HG03342 (cell line): ENCODE data around the gene NELL2.

Experiments
- ATAC-seq: cut with Tn5 transposase; IDR thresholded peaks from one replicate; pipeline ENCODE4 v1.9.1; 2021; ENCODE audit warnings: mild to moderate bottlenecking, moderate library complexity; ENCODE audit not compliant: unreplicated experiment

NELL2 gene

DNA sequence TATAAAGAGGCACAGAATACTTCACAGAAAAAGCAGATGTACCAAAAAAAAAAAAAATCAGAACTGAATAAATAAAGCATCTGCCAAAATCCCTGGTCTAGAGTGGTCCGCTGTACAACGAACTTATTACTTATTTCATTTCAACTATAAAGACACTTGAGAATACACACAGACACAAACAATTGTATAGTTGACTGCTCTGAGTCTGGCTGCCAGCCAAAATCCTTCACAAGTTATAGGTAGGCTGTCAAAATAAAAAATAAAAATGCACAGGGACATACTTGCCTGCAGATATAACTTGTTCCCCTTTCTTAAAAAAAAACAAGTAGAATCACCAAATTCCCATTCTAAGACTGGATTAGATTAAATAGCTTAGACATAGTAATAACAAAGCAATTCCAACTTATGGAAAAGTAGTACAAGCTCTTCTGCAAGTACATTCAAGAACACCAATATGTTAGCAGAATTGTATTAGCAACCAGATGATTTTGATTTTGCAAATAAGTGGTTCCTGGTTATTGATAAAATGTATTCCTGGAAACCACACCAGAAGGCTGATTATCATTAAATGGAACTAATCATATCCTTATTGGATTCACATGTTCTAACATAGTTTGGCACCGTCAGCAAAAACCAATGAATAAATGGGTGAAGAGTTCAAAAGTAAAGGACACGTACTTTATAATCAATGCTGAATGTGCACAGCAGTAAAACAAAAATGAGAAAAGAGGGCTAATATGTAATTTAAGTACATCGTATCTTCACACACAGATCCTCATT, 248.5 kb downstream of the NELL2 start:
- ATAC-seq, result no peak

DNA sequence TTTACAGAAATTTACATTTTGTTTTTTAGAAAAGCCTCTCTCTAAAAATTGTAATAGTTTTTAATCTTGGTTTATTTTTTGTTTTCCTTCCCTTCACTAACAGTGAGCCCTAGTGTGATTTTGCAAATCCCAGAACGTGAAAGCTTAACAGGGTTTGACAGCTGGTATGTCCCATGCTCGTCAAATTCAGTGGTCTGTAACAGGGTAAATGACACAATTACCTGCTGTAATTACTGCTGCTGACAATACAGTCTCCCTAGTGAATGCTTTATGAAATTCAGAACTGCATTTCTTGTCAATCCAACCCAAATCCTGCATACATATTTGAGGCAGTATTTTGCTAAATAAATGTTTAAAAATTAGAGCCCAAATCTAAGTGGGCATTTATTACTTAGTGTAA, 249.2 kb downstream of the NELL2 start:
- ATAC-seq, result no peak

DNA sequence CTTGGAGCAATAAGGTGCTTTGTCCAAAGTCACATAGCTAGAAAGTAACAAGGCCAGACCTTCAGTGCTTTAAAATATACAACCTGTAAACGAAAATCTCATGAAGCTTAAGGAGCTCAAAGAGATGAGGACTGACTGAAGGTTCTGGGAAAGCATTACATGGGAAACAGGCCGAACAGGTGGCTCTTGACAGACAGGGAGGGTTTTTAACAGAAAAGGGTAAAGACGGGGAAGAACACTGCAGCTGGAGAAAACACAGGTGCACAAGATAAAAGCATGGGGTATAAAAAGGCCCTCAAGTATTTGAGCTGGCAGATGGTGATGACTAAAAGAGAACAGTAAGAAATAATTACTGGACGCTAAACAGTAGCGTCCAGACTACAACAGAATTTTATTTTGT, 257.2 kb downstream of the NELL2 start:
- ATAC-seq, result no peak

DNA sequence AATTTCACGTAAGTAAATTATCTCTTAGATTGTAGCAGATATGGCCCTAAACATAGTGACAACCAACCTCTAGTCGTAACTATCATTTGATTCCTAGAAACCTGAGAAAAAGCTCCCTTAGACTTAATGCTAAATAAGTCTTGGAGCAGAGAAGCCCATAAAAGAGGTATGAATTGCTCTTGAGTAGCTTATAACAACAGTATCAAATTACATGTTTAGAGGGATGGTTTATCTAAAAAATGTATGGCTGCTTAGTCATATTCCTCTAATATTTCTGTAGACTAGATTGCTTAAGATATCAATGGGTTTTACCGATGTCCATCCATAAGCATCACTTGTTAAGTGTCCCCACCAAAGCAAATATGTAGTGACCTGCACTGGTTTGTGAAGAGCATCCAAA, 259.7 kb downstream of the NELL2 start:
- ATAC-seq, result no peak

DNA sequence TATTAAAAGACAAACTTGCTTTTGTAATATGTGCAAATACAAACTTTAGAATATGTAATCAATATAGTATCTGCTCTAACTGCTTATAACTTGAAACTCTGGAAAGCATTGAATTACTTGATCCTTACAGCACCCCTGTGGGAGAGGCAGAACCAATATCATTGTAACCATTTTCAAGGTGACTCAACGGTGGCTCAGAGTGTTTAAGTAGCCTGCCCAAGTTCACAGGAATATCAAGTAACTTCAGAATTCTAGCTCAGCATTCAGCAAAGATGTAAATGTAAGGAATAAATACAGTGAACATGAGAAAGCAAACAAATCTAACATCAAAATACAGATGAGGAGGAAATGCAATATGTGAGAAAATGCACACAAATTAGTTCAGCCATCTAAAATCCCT, 264.6 kb downstream of the NELL2 start:
- no peak for ATAC-seq

DNA sequence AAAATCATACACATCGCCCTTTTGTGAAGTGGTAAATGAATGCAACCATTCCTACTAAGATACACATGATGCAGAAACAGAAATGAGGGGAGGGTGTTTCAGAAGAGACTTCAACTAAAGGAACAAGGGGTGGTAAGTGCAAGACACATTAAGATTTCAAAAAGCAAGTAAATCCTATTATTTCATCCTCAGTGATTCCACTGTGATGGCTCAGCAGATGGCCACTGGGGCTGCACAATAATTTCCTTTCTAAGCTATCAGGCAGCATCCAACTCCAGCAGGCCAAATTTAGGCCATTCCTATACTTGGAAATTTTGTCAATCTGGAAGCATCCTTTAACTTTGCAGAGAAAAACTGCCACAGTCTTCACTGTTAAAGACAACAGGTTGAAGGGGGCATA, 272.4 kb downstream of the NELL2 start:
- no peak for ATAC-seq

DNA sequence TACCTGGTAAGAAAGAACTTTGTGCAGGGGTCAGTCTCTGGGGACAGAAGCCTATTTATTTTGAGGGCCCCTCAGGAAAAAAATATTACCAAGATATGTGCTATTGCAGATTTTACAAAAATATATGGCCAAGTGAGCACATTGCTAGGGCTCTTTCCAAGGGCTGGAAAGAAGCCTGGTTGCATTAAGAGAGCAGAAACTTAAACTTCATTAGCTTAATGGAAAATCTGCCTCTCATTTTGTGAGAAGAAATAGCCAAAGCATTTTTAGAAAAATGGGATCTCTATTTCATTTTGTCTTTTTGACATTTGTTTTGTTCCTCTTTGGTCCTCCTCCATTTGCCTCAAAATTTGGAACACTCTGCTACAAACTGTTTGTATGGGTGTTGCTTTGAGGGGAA, 283.5 kb downstream of the NELL2 start:
- ATAC-seq, result no peak

DNA sequence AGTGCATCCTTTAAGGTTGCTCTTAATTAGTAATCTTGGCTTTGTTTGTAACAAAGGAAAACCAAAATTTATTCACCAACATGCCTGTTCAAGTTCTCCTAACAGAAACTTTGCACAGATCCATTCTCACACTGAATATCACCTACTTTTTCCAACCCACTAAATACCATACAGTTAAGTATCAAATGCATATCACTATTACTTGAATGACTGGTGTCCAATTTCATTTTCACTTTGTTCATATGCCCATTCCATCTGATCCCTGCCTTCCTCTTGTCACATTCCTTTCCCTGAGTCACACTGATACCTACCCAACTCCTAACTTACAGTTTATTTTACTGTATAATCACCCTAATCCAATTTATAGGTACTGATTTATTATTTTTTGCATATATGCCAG, 286.4 kb downstream of the NELL2 start:
- ATAC-seq, result no peak

DNA sequence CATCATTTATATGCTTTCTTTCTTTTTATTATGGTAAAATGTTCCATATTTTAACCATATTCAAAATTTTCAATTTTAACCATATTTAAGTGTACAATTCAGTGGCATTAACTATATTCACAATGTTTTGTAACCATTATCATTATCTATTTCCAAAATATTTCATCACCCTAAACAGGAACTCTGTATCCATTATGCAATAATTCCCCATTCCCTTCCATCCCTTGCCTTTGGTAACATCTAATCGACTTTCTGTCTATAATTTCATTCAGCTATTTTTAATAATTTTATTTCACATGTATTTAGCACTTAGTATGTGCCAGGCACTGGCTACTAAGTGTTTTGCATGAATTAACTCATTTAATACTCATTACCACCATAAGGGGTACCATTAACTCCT, 287.5 kb downstream of the NELL2 start:
- no peak for ATAC-seq

DNA sequence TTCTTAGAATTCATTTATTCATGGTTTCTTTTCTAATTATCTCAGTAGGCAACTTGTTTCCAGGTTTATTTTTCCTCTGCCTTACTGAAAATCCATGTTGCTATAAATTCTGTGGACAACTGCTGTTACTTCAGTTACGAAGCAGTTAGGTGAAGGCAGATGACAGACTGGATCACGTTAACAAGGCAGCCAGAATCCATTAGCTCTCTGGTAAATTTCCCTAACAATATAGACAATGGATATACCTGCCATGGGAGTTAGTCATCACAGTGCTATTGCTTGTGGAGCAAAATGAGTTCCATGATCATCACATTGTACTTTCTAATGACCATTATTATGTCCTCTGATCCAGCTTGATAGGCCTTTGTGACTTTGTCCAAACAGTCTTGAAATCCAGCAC, 291.5 kb downstream of the NELL2 start:
- ATAC-seq, result no peak

DNA sequence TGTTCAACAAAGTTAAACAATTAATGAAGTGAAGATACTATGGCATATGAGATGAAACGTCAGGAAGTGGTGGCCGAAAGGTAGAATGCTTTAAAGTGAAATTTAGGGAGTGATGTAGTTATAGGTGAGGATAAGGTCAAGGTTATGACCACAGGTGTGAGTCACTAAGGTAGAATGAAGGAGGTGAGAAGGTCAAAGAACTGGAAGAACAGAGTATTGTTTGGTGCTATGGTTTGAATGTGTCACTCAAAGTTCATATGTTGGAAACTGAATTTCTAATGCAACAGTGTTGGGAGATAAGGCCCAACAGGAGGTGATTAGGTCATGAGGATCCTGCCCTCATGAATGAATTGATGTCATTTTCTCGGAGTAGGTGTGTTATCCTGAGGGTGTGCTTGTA, 293.6 kb downstream of the NELL2 start:
- no peak for ATAC-seq

DNA sequence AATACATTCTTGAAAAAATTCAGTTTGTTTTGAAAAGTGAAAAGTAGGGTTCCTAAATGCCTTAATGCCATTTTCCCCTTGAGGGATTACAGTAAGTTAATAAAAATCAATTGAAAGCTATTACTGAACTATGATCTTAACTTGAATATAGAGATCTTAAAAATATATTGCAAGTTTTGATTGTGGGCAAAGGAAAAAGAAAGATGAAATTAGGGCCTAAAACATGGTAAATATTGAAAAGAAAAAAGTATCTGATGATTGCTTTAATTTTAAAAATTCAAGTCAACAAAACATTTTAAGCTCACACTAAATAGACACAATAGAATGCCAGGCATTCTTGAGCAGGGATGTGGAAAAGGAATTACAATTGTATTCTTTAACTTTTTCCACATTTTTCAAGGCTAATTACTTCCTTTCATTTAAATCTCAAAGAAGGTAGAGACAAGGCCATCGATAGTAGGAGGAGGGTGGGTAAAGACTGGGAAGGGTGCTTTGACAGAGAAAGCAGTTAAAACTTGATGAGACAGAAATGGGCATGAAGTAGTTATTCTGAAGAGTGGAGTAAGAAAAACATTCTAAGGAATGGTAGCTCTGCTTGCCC, 294.4 kb downstream of the NELL2 start:
- no peak for ATAC-seq

DNA sequence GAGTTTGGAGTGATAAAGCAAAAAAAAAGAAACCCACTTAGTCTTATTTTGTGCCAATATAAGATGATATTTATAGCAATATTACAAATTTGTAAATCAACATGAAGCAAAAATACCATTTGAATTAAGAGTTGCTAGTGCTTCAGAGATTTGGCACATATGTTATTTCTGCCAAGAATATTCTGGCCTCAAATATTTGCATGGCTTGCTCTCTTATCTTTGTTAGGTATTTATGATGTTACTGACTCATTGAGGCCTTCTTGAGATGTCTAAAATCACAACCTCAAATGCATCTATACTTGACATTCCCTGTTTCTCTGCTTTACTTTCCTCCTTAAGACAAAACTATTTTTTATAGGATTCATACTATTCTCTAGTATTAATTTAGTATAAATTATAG, 301.5 kb downstream of the NELL2 start:
- no peak for ATAC-seq

DNA sequence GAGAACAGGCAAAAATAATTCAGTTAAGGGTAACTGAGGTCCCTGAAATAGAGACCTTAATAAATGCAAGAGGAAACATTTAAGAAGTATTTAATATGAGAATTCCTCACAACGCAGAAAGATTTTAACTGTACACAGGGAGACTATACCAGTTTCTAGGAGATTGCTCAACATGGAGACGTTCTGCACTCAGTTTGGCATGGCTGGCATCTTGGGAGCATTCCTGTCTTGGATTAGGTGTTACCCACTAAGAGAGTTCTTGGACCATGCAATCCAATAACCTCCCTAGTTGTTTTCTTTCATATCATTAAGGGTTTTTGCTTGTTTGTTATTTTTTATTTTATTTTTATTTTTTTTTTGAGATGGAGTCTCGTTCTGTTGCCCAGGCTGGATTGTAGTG, 302.4 kb downstream of the NELL2 start:
- no peak for ATAC-seq

DNA sequence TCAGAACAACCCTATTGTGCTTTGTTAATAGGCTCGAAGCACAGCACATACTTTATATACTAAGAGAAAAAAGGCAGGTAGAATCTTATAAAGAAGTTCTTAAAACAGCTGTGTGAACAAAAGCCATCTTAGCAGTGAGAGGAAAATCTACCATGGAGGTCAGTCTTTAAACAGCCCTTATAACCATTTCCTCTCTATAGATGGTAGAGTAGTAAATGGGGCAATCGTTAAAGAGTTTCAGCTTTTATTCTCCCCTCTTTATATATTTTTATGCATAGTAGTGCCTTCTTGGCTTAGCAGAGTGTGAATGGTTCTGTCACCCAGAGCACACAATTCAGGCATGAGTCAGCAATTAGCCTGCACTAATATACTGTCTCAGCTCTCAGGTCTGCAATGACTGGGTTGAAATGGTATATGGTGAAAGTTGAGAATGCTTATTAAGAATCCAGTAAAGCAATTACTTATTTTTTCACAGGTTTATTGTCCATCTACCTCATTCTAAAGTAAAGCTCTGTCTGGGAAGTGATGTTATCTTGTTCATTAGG, 305.0 kb downstream of the NELL2 start:
- ATAC-seq, result no peak

DNA sequence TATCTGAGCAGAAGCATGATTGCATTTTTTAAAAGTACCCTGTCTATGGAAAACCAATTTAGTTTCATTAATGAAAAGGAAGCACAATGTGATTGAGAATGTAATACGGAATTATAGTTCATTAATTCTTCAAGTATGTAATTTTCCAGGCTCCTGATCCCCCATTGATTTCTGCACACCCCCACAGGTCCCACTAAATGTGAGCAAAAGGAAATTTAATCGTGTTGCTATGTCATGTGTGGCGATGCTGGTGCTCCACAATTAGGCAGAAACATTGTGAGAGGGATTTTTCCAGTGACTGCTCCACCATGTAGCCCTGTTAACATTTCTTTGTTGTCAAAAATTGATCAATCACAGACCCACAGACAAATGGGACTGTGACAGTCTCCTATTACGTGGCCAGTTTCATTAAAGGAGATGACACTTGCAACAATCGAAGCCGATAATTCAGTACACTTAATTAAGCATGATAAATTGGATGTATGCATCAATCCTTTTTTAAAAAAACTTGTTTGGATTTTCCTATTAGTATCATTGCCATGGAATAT, 306.0 kb downstream of the NELL2 start:
- no peak for ATAC-seq

DNA sequence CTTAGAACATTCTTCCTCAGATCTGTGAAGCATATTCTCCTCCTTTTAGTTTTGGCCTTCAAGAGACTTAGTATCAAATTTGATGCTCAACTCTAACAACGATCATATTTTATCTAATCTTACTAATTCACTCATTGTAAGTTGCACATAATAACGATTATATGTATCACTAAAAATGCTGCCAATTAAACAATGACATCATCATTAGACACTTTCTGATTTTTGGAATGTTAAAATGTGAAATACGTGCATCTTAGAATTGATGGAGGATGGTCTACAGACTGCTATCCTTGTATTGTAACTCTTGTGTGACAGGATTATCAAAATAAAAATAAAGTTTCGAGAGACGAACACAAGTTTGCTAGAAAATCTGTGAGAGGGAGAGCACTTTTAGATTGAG, 311.0 kb downstream of the NELL2 start:
- ATAC-seq, result no peak

DNA sequence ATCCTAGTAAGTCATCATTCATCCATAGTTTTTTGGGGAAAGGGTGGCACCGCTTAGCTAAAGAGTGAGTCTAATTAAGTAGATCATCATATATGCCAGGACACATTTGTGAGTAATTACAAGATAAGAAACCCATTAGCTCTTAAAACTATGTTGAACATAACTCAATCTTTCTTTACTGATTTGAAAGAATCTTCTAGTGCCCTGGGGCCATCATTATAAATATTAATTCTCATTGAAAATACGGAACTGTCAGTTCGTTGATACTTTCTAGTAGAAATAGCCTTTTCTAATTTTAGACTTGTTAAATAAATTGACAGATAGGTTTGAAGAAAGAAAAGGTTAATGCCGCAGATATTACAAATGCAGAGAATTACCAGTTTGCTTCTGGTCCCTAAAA, 312.6 kb downstream of the NELL2 start:
- ATAC-seq, result no peak

DNA sequence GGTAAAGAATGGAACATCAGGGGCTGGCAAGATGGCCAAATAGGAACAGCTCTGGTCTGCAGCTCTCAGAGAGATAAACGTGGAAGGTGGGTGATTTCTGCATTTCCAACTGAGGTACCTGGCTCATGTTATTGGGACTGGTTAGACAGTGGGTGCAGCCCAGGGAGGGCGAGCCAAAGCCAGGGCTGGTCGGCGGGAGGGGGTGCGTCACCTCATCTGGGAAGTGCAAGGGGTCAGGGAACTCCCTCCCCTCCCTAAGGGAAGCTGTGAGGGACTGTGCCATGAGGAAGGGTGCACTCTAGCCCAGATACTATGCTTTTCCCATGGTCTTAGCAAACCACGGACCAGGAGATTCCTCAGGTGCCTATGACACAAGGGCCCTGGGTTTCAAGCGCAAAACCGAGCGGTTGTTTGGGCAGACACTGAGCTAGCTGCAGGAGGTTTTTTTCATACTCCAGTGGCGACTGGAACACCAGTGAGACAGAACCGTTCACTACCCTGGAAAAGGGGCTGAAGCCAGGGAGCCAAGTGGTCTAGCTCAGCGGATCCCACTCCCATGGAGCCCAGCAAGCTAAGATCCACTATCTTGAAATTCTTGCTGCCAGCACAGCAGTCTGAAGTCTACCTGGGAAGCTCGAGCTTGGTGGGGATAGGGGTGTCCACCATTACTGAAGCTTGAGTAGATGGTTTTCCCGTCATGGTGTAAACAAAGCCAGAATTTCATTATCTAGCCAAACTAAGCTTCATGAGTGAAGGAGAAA, 317.6 kb downstream of the NELL2 start:
- no peak for ATAC-seq

DNA sequence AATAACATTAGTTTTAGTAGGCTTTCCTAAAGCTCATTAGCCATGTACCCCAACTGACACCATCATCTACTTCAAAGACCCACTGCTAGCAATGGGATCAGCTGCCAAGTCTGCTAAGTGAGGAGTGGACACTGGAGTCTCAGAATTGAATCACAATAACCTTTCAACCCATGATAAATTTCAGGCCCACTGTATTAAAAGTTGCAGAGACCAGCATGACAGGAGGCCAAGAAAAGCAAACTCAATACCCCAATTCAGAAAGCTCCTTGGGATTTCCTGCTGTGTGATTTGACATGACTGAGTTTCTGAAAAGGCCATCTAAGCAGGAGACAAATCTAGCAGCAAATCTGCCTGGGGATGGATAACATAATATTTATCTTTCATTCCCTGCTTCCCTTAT, 320.7 kb downstream of the NELL2 start:
- no peak for ATAC-seq

DNA sequence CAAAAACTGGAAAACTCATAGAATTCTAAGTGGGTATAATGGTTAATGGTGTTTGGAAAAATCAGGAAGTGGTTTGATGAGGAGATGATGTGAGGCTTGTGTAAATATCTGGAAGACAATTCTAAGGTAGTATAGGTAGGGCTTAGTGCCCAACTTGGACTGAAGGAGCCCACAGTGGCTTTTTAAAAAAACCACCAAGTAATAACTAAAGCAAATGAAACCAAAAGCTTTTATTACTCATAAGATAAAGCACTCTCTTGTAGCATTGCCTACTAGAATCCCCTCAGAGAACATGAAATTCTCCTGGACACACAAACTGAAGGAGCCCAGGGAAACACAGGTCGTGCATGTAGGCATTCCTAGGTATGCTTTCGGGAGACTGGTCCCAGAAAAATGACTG, 324.5 kb downstream of the NELL2 start:
- ATAC-seq, result no peak

DNA sequence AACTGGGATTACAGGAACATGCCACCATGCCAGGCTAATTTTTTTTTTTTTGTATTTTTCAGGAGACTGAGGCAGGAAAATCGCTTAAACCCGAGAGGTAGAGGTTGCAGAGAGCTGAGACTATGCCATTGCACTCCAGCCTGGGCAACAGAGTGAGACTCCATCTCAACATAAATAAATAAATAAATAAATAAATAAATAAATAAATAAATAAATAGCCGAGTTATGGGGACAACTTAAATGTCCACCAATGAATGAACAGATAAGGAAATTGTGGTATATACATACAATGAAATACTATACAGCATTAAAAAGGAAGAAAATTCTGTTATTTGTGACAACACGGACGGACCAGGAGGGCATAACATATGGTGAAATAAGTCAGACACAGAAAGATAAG, 325.7 kb downstream of the NELL2 start:
- no peak for ATAC-seq
